HG02981 (cell line): ENCODE data around the gene E2F7.
A peak's percentile ranks its signal among the peaks of the same experiment; 100 is the strongest.

Experiments
- ATAC-seq: cut with Tn5 transposase; IDR thresholded peaks from one replicate; pipeline ENCODE4 v1.9.1; 2021; ENCODE audit warnings: mild to moderate bottlenecking, moderate library complexity; ENCODE audit not compliant: unreplicated experiment

Gene E2F7

GRCh38 chr12:77070382-77070781 is 5.0 kb upstream of the E2F7 start:
- peak; percentile 77 for ATAC-seq

- ATAC-seq, result peak; percentile 3
These were observed 441 bp downstream of the E2F7 start for GRCh38 chr12:77064896-77065360.

- peak; percentile 37 for ATAC-seq
These were observed 2.4 kb downstream of the E2F7 start for GRCh38 chr12:77062846-77063461.

GRCh38 chr12:77062396-77062795 is 3.0 kb downstream of the E2F7 start:
- ATAC-seq, result no peak

GRCh38 chr12:77060883-77061240 is 4.5 kb downstream of the E2F7 start:
- ATAC-seq, result peak; percentile 18

GRCh38 chr12:77060136-77060882 is 5.1 kb downstream of the E2F7 start:
- ATAC-seq, result peak; percentile 66

- ATAC-seq, result no peak
These were observed 6.6 kb downstream of the E2F7 start for GRCh38 chr12:77058740-77059139.

GRCh38 chr12:77054851-77055250 is 10.5 kb downstream of the E2F7 start:
- no peak for ATAC-seq

GRCh38 chr12:77053259-77053658 is 12.1 kb downstream of the E2F7 start:
- ATAC-seq, result no peak

GRCh38 chr12:77049767-77050353 is 15.5 kb downstream of the E2F7 start:
- ATAC-seq, result peak; percentile 99

GRCh38 chr12:77047341-77048109 is 17.8 kb downstream of the E2F7 start:
- ATAC-seq, result no peak

- no peak for ATAC-seq
These were observed 18.9 kb downstream of the E2F7 start for GRCh38 chr12:77046468-77046867.

GRCh38 chr12:77045183-77045582 is 20.2 kb downstream of the E2F7 start:
- no peak for ATAC-seq

GRCh38 chr12:77044721-77045120 is 20.6 kb downstream of the E2F7 start:
- ATAC-seq, result no peak

GRCh38 chr12:77042833-77043232 is 22.5 kb downstream of the E2F7 start:
- no peak for ATAC-seq

GRCh38 chr12:77040231-77040630 is 25.1 kb downstream of the E2F7 start:
- ATAC-seq, result no peak

- no peak for ATAC-seq
These were observed 30.1 kb downstream of the E2F7 start for GRCh38 chr12:77035226-77035625.

- ATAC-seq, result no peak
These were observed 31.5 kb downstream of the E2F7 start for GRCh38 chr12:77033658-77034536.

- no peak for ATAC-seq
These were observed 33.0 kb downstream of the E2F7 start for GRCh38 chr12:77032406-77032805.

- no peak for ATAC-seq
These were observed 33.6 kb downstream of the E2F7 start for GRCh38 chr12:77031745-77032144.
